HG03045 (cell line): ENCODE data around the gene PACRGL.

Source experiments
- ATAC-seq: cut with Tn5 transposase; IDR thresholded peaks from one replicate; pipeline ENCODE4 v1.9.1; 2021; ENCODE audit warnings: mild to moderate bottlenecking, moderate library complexity; ENCODE audit not compliant: unreplicated experiment

Gene PACRGL

DNA sequence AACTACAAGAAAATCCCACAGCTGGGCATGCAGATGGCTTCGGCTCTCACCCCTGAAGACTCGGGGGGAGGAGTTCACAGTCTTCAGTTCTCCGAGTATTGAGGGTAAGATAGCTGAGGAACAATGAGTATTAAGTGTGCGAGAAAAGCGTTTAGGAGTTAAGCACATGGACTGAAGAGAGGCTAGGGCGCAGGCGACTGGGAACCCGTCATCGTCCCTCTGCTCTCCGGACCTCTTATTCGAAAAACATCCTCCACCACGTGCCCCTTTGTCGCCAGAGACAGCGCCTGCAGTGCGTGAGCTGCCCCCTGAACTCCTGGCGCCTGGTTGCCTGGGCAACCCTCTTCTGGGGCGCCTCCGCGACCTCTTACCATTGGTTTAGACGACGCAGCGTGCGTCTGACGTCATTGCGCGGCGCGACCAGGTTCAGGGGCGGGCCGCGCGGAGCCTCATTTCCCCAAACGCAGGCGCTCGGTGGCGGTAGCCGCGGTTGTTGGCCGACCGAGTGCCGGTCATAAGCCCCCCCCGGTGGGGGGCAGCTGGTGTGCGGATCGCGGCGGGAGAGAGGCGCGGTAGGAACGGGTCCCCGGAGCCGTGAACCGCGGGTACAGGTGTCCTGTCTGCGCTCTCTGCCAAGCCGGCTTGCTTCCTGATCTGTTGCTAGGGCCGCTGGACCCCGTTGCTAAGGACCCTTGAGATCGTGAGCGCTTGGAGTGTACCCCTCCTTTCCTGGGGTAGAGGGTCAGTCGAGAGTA lies at the start of gene PACRGL:
Gene PACRGL, plus strand, starts transcription at position 452 of the 755 bp plus-strand sequence. CDS start 4,024 bp downstream, outside the sequence.
- peak; percentile 100 for ATAC-seq

DNA sequence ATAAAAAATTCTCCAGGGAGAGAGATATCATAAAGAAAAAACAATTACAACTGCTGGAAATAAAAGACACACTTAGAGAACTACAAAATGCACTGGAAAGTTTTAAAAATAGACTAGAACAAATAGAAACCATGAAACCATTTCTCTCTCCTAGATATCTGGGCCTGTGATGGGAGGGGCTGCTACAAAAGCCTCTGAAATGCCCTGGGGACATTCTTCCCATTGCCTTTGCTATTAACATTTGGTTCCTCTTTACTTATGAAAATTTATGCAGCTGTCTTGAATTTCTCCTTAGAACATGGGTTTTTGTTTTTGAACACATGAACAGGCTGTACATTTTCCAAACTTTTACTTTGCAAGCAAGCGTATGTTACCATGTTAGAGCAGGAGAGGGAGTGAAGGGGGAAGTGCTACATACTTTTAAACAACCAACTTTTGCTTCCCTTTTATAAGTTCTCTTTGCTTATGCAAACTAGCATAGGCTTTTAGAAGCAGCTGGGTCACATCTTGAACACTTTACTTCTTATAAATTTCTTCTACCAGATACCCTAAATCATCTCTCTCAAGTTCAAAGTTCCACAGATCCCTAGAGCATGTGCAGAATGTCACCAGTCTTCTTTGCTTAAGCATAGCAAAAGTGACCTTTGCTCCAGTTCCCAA lies 47.9 kb upstream of the PACRGL start:
- no peak for ATAC-seq

DNA sequence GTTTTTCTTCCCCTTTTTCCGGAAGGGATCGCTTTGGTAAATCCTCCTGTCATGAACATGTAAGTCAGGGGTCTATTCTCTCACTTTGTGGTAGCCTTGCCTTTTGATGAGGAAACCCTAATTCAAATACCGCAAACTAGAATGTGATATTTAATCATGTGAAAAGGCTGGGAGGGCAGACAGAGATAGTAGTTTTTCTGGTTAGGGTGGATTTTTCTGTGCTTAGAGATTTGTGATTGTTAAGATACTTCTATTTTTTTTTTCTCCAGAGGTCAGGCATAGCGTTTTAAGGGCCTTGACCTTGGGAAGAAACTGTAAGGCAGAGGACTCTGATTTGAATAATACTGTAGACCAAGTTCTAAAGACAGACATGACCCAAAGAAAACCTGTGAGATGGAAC lies 41.8 kb upstream of the PACRGL start:
- ATAC-seq: no peak

DNA sequence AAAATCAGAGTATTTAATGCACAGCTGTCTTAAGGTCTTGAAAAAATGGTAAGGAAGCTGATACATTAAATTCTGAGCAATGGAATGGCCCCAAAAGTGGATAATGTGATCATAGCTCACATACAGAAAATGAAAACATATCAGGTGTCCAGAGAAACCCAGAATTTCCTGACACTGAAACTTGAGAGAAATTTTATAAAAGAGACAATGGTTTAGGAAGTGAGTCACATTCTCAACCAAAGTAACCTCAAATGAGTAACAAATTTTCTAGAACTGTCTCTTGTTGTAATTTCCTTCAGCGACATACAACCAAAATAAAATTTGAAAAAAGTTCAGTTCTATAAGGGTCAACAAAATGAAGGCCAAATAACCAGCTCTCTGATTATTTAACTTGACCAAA lies 37.4 kb upstream of the PACRGL start:
- ATAC-seq: no peak

DNA sequence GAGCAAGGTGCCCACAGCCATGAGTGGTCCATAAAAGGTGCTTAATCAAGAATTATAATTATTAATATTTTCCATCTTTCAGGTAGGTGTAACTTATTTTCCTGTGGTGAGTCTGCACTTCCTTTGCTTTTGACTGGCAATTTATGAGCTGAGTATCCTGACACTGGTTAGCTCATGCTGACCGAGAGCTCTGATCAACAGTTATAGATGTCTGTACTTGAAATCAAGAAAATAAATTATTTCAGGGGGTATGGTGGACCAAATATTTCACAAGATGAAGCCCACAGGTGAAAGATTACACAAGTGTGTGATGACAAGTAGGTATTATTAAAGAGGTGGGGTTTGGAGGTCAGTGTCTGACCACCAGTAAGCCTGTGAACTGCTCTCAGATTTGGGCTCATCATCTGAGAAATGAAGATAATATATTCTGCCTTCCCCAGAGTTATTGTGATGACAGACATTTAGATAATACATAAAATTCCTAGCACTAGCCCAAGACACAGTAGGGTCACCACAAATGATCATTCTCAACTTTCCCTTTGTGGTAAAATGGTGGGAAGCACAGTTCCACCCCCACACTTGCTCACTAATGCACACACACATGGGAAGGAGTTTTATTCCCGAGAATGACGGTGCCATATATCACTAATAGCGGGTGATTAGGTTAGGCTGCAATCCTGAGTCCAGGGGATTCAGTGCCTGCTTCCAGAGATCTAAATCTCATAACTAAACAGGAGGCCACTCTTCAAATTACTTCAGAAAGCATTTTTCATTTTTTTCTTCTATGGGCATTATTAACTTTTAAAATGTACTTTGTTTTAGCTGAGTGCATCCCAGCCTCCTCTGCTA lies 34.0 kb upstream of the PACRGL start:
- ATAC-seq: no peak

DNA sequence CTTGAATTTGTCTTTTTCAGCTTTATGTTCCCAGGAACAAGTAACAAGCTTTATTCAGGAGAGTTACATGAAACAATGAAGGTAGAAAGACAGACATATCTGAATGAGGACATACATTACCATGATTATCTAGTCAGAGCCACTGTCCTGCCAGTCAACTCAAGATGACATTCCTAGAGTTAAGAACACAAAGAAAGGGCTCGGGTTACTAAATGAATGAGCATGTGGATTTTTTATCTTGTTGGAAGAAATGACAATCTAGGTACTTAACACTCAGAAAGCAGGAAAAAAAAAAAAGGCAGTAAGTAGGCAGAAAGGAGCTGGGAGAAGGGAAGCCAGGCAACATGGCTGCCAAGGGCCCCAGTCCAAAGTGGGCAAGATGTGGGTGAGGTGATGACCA lies 28.0 kb upstream of the PACRGL start:
- ATAC-seq: no peak

DNA sequence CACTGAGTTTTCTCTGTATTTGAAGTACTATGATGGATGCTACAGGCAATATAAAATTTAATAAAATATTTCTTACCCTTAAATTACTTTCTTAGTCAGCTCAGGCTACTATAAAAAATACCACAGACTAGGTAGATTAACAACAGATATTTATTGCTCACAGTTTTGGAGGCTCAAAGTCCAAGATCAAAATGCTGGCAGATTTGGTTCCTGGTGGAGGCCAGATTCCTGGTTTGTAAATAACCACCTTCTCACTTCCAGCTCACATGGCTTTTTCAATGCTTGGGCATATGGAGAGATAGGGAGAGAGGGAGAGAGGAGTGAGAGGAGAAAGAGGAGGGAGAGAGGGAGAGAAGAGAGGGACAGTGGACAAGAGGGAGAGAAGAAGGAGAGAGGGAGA lies 24.5 kb upstream of the PACRGL start:
- ATAC-seq: no peak

DNA sequence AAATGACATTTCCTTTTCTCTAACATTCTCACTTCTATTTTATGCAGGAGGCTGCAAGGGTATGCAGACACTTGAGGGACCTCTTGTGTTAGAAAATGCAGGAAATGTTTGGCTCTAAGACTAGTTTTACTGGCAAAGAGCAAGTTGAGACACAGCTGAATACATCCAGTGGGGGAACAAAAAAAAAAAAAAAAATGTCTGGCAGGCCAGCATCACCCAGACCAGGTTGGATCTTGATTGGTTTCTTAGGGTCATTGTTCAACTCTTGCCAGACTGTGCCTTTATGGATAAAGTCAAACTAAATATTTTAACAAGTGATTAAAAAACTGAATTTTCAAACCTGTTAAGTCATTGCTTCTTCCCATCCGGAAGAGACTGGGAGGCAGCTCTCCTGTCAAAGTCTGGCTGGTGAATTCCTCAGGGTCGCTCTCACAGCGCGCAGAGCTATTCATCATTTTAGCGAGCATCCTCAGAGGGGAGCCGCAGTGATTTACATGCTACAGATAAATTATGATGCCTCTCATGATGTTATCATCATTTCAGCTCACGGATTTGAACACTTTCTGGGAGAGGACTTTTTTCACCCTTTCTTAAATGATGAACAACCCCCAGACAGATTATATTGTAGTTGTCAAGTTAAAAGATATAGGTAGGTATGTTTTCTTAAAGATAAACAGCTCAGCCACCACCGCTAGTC lies 23.6 kb upstream of the PACRGL start:
- no peak for ATAC-seq

DNA sequence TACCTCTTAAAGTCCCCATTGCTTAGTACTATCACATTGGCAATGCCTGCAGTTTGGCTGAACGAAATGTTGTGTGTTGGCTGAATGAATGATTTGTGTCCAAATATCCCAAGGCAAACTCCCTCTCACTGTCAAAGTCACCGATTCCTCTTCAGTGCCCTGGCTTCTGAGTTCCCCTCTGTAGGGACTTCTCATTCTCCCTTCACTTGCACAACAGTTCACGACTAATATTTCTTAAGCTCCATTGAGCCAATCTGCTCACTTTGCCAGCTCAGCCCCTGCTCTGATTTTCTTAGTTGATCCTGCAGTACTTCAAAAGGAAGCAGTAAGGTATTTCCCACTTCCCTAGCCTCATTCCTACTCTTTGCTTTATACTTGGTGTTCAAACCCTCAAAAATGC lies 21.9 kb upstream of the PACRGL start:
- ATAC-seq: no peak

DNA sequence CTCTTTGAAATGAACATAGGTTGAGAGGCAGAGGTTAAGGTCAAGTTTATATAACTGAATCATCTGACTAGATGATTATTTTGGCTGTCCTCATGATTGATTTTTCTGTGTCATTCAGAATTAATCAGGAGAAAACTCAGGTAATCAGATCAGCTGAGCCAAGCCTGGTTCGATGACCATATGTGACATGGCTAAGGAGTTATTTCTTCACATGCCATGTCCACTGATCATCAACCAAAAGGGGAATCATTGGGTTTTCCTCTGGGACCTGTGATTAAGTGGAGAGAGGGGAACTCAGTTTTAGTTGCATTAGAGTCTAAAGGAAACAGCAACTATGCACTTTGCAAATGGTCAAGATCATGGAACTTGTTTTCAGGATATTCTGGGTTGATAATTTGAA lies 20.3 kb upstream of the PACRGL start:
- no peak for ATAC-seq

DNA sequence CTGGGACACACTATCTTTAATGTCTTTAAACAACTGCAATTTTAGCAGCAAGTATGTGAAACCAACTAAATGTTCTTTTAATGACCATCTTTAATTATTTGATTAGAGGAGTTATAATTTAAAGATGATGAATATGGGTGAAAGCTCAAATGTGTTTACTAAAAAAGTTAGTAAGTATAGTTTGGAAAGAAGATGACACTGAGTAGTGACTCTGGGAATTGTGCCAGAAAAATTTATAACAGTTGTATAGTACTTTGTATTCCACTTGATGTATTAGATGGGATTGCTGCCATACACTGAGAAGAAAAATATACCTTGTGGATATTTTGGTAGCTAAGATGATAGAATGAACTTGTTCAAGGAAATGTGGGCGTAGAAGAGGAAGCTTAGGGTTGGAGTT lies 19.5 kb upstream of the PACRGL start:
- ATAC-seq: no peak

DNA sequence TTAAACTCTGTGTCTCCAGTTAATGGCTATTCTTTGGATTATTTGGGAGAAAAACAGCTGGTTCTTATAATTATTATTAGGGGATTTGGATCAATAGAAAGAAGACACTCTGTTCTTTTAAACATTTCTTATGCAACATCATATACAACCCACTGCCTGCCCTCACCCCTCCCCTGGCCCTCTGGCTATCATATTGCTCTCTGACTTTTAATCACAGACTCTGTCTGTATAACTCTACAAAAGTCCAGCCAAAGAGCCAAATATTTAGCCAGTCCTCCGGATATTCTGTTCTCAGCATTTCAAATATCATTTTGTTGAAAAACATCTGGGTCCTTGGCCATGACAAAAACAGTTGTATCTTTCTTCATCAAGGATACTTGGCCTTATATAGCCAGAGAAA lies 19.0 kb upstream of the PACRGL start:
- no peak for ATAC-seq

DNA sequence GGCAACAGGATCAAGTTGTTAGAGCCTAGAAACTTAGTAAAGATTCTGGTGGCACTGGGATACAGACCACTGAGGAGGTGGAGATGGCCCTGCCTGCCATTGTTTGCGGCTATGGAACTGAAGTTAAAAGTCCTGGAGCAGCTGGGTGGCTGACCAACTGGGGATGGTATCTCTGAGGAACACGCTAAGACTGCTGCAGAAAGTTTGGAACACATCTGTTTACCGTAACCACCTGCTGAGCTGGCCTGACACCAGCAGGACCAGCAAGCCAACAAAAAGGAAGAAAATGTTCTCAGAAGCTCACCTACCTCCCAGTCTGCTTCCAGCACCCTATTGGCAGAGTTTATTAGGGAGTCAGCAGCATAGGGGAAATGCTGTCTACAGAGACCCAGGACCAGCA lies 17.4 kb upstream of the PACRGL start:
- no peak for ATAC-seq

DNA sequence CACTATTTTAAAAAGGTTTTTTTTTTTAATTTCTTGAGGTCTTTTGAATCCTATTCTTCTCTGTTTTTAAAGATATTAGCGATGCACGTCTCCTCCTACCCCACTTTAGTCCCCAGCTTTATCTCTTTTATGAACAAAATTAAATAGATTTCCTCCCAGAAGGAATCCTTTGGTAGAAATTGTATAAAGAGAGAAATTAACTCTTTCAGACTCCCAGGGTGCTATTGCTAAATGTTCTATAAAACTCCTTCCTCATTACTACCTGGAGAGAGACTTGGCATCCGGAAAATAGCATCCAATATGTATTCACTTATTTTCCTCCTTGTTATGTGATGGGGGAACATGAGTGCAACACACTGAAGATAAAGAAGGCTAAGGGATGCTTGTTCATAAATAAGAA lies 16.5 kb upstream of the PACRGL start:
- no peak for ATAC-seq

DNA sequence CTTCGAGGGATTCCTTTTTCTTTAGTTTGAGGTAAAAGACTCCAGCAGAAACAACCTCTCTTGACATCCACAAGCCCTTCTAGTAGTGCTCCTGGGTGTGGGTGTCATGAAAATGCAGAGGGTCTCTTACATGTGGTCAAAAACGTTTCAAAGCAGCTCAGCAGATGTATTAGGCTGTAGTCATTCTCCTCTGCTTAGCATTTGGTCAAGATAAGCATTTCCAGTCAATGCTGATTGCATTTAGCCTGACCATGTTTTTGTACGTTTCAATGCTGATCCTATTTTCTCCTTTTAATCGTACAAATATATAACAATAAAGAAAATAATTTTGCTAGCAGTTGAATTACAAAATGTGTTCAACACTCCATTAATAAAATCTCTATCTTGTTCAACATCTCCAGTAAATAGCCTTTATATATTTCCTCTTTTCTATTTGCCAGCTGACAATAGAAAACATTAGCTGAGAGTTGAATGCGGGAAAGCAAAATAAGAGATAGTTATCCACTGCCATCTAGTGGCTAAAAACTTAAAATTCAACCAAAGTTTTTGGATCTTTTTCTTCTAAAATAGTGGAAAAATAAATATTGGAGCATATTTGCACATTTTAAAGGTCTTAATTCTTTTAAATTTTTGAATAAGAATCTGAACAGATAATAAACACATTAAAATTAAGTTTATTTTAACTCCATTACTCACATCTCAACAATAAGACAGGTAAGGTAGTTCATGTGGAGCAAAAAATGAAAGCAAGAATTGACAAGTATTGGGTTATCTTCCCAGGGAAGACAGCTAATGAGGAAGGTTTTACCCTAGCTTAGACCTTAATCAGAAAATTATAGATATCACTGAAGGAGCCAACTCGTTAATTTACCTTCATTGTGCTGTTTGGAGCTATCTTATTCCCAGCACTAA lies 15.2 kb upstream of the PACRGL start:
- ATAC-seq: no peak

DNA sequence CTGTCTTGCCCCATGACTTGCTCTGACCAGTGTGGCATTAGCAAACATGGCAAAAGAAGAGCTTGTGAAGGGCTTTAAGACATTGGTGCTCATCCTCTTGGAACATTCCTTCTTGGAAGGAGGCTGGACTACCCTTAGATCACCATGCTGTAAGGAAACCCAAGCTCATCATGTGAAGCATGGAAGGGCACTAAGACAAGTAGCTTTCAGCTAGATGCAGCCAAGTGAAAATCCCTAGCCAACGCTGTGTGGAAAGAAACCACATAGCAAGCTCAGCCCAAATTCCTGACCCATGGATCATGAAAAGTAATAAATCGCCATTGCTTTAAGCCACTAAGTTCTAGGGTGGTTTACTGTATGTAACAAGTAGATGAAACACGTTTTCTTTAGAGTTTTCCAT lies 12.4 kb upstream of the PACRGL start:
- no peak for ATAC-seq

DNA sequence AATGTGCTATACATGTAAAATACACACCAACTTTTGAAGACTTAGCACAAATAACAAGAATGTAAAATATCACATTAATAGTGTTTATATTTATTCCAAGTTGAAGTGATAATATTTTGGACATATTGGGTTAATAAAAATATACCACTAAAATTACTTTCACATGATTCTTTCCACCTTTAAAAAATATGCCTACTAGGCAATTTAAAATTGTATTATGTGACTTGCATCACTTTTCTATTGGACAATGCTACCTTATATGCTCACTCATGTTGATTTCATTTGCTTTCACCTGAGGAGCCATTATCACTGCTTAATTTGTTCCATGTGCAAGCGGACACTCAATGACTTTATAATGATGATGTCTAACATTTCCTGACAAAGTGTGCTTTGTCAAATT lies 3.4 kb upstream of the PACRGL start:
- no peak for ATAC-seq

DNA sequence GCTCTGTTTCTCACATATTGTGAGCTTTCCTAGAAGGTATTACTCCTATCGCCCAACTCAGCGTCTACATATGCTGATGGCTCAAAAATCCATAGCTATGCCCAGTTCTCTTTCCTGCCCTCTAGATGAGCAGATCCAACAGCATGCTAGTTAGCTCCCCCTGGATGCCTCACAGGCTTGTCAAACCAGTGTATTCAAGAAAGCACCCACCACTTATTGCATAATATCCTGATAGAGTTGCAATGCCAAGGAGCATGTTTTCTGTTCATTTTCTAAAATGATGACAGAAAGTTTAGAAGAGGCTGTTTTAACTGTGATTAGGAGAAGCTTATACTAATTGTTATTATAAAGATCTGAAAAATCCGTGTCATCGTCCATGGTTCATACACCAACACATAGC lies 1.9 kb upstream of the PACRGL start:
- ATAC-seq: no peak

DNA sequence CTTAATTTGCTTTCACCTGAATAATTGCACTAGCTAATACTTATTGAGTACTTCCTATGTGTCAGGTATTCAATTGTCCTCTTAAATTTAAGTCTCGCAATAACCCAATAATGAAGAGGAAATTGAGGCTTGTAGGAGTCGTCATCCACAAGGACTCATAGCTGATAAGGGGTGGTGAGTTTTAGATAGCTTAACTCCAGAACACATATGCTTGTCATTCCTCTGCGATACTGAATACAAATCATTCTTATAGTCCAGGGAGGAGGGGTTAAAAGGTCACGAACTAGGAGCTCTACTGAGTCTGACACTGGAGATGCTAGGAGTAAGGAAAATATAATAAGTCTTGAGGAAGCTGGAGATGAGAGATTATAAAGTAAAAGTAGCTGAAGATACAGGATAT lies 1.4 kb upstream of the PACRGL start:
- ATAC-seq: no peak

DNA sequence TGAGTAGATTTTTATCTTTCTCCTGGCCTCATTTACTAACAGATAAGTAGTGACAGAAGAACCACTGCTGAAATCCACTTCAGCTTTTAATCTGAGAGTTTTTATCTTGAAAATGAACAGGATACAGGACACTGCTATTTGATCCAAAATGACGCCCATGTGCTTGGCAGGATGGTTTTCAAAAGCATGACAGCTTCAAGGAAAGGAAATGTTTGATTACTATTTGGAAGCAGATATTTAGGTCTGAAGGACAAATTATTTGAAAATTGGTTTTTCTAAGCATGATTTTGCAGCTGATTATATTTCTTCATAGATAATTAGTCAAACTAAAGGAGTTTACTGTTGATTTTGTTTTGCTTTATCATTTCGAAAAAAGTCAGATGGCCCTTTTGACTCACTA lies 11.1 kb downstream of the PACRGL start:
- ATAC-seq: no peak
